CD4-positive, alpha-beta memory T cell (primary cell): Measurements from ENCODE around the gene ANO10. TPM values are rescaled to one million over a fixed set of nuclear protein-coding genes. Genes with fewer than 3 reads are reported as not detected.
"Not testable (repeated sequence)": the region's sequence is repeated elsewhere in the genome, so short reads cannot be mapped to it uniquely, and the experiment has no call there.

Experiments used
- CTCF ChIA-PET: fragments of 350-600 bp; sonication (Branson Sonifier 250); formaldehyde crosslinking; loops from one replicate; lab custom pipeline; 2021; ENCODE audit warnings: inconsistent platforms; ENCODE audit not compliant: partially characterized antibody; lab: Charles Lee
- POLR2A ChIA-PET: fragments of 350-600 bp; sonication (Branson Sonifier 250); formaldehyde crosslinking; loops from one replicate; lab custom pipeline; 2021; ENCODE audit not compliant: partially characterized antibody; lab: Charles Lee
- DNase-seq, 5 donors: peaks; one replicate each; pipeline versions ENCODE4 v3.0.0 to v3.0.0-alpha.2; 2020 to 2022; ENCODE audit warnings: mixed read lengths in 1 of 5
- H3K27ac ChIP-seq: one replicate; pipeline ENCODE4 v1.7.0; 2013; ENCODE audit warnings: low read depth, low read length
- H3K27me3 ChIP-seq: 2 replicates; pipeline ENCODE4 v1.7.0; 2013; ENCODE audit warnings: mild to moderate bottlenecking, low read length, moderate library complexity; ENCODE audit not compliant: insufficient read depth
- H3K36me3 ChIP-seq: 2 replicates; pipeline ENCODE4 v1.7.0; 2013; ENCODE audit warnings: mild to moderate bottlenecking, low read length, moderate library complexity; ENCODE audit not compliant: insufficient read depth
- H3K4me1 ChIP-seq: 2 replicates; pipeline ENCODE4 v1.7.0; 2013; ENCODE audit warnings: mild to moderate bottlenecking, low read length, moderate library complexity; ENCODE audit not compliant: insufficient read depth
- H3K4me3 ChIP-seq, 2 donors: one replicate each; pipeline ENCODE4 v1.7.0; 2013; ENCODE audit warnings: low read length in 2 of 2, mild to moderate bottlenecking in 1 of 2
- H3K9me3 ChIP-seq, 2 donors: one replicate each; pipeline ENCODE4 v1.7.0; 2013; ENCODE audit warnings: low read length in 2 of 2, control low read depth in 1 of 2; ENCODE audit not compliant: control insufficient read depth in 1 of 2
- H3K27ac Mint-ChIP-seq, 7 donors: one replicate each; pipeline ENCODE4 v1.8.0; 2020 to 2021; ENCODE audit warnings: mixed read lengths in 7 of 7, mild to moderate bottlenecking in 6 of 7, inconsistent platforms in 3 of 7, moderate library complexity in 3 of 7
- H3K27me3 Mint-ChIP-seq, 2 donors: one replicate each; pipeline ENCODE4 v1.8.0; 2020 to 2021; ENCODE audit warnings: mixed read lengths in 2 of 2
- H3K36me3 Mint-ChIP-seq, 2 donors: one replicate each; pipeline ENCODE4 v1.8.0; 2020 to 2021; ENCODE audit warnings: mixed read lengths in 2 of 2, inconsistent platforms in 1 of 2, mild to moderate bottlenecking in 1 of 2
- H3K4me1 Mint-ChIP-seq, 4 donors: one replicate each; pipeline ENCODE4 v1.8.0; 2020 to 2021; ENCODE audit warnings: mixed read lengths in 4 of 4, mild to moderate bottlenecking in 1 of 4
- H3K4me3 Mint-ChIP-seq, 8 donors: one replicate each; pipeline ENCODE4 v1.8.0; 2020 to 2021; ENCODE audit warnings: mixed read lengths in 8 of 8, mild to moderate bottlenecking in 7 of 8, moderate library complexity in 6 of 8, inconsistent platforms in 3 of 8
- H3K9me3 Mint-ChIP-seq, 8 donors: one replicate each; pipeline ENCODE4 v1.8.0; 2020 to 2021; ENCODE audit warnings: mixed read lengths in 8 of 8, mild to moderate bottlenecking in 5 of 8, inconsistent platforms in 3 of 8, moderate library complexity in 1 of 8
- intact Hi-C: fragments of 100-400 bp; cut with micrococcal nuclease; formaldehyde crosslinking; loops from one replicate; pipeline ENCODE4 v1.15.1; 2023
- polyA plus RNA-seq, 2 donors: library from polyadenylated mRNA; unstranded; fragments of 300-500 nt; fragmentation: Illumina TruSeq; gene quantifications; one replicate each; pipeline ENCODE4 v1.2.3, GENCODE V29; 2021
- total RNA-seq, 2 experiments: library from RNA; stranded (reverse); gene quantifications; one replicate each; pipeline ENCODE4 v1.2.3, GENCODE V29; 2021

The ANO10 gene
- total RNA-seq (1 to 10 TPM; 9.7 to 9.9 TPM), polyA plus RNA-seq (1 to 10 TPM; 8.6 to 9.6 TPM)

GRCh38 chr3:43621656-43622432 is at the start of gene ANO10:
Gene ANO10 (minus strand): TSS chr3:43622011. CDS start chr3:43605852, 16,159 bp downstream.
- Mint-ChIP-seq H3K27ac (peak within 1 kb of the TSS; percentile 77 to 96 (median 91)), H3K36me3 (no peaks in the 10 kb centered on the region), H3K9me3 (no peaks in the 10 kb centered on the region), H3K4me1 (peaks cover 10 to 24% (median 13%) of the 10 kb centered on the region in 4 donors), H3K4me3 (peak within 1 kb of the TSS; percentile 88 to 94 (median 91)), H3K27me3 (no peaks in the 10 kb centered on the region)
- POLR2A ChIA-PET: interaction anchor here (1.1 to 3.2 kb wide), 3 partner anchors 13 to 717 kb away, joined by 4 to 27 read pairs (median 7); partner anchors contain the start of genes ABHD5 and TCAIM
- intact Hi-C loops: loop anchor here (1.0 to 5.0 kb wide), 4 partner anchors 68 to 1660 kb away; partner anchors contain the start of genes ABHD5, TCAIM and ULK4
- DNase-seq: peak; percentile 91 to 93 (median 93)
- no peaks in the 10 kb centered on the region for H3K9me3 ChIP-seq
- H3K27ac ChIP-seq: peak within 1 kb of the TSS; percentile 54
- H3K4me1 ChIP-seq: peaks cover 12% of the 10 kb centered on the region
- CTCF ChIA-PET: interaction anchor here (0.8 to 1.3 kb wide), 3 partner anchors 12 to 68 kb away, joined by 3 to 6 read pairs (median 3); no protein-coding TSS in a partner anchor
- no peaks in the 10 kb centered on the region for H3K36me3 ChIP-seq
- H3K27me3 ChIP-seq: no peaks in the 10 kb centered on the region
- peak within 1 kb of the TSS; percentile 36 to 59 for H3K4me3 ChIP-seq

GRCh38 chr3:43670635-43671522 is 49.1 kb upstream of the ANO10 start:
- ChIA-PET POLR2A (no interaction called here), CTCF (no interaction called here)

GRCh38 chr3:43665011-43665410 is 43.2 kb upstream of the ANO10 start:
- H3K4me3 Mint-ChIP-seq, DNase-seq, H3K36me3 ChIP-seq, H3K4me1 ChIP-seq, H3K9me3 ChIP-seq, H3K27me3 ChIP-seq, H3K36me3 Mint-ChIP-seq, H3K27ac ChIP-seq, H3K27ac Mint-ChIP-seq, H3K4me3 ChIP-seq, POLR2A ChIA-PET, intact Hi-C loops, CTCF ChIA-PET, H3K4me1 Mint-ChIP-seq: not testable (repeated sequence)
- Mint-ChIP-seq H3K9me3 (peaks cover 0 to 16% (median 7%) of the 10 kb centered on the region in 8 donors), H3K27me3 (peaks cover 18 to 26% of the 10 kb centered on the region in 2 donors)

More at GRCh38 chr3:43670635-43671522, 49.1 kb upstream of the ANO10 start:
- no peaks in the 10 kb centered on the region for H3K27me3 ChIP-seq
- DNase-seq: no peak
- H3K27me3 Mint-ChIP-seq: peaks cover 13 to 16% of the 10 kb centered on the region in 2 donors
- no peaks in the 10 kb centered on the region for H3K36me3 ChIP-seq
- no peaks in the 10 kb centered on the region for H3K36me3 Mint-ChIP-seq
- no peaks in the 10 kb centered on the region for H3K4me1 ChIP-seq
- no peaks in the 10 kb centered on the region for H3K9me3 ChIP-seq
- no peak overlapping the region for H3K4me3 ChIP-seq
- H3K27ac Mint-ChIP-seq: no peak overlapping the region
- no peaks in the 10 kb centered on the region for H3K4me1 Mint-ChIP-seq
- H3K4me3 Mint-ChIP-seq: no peak overlapping the region
- H3K9me3 Mint-ChIP-seq: no peaks in the 10 kb centered on the region
- H3K27ac ChIP-seq: no peak overlapping the region
- intact Hi-C loops: no loop called here

GRCh38 chr3:43661376-43661775 is 39.6 kb upstream of the ANO10 start:
- H3K36me3 ChIP-seq, H3K27ac Mint-ChIP-seq, H3K4me3 ChIP-seq, intact Hi-C loops, H3K4me3 Mint-ChIP-seq, H3K27ac ChIP-seq, DNase-seq, H3K4me1 ChIP-seq, CTCF ChIA-PET, H3K9me3 ChIP-seq, POLR2A ChIA-PET, H3K27me3 ChIP-seq, H3K4me1 Mint-ChIP-seq, H3K36me3 Mint-ChIP-seq: not testable (repeated sequence)
- Mint-ChIP-seq H3K9me3 (peaks cover 0 to 16% (median 7%) of the 10 kb centered on the region in 8 donors), H3K27me3 (peaks cover 10 to 17% of the 10 kb centered on the region in 2 donors)

GRCh38 chr3:43659250-43659880 is 37.6 kb upstream of the ANO10 start:
- H3K36me3 Mint-ChIP-seq: no peaks in the 10 kb centered on the region
- H3K9me3 Mint-ChIP-seq: peaks cover 0 to 9% (median 3%) of the 10 kb centered on the region in 8 donors
- H3K4me1 Mint-ChIP-seq: no peaks in the 10 kb centered on the region
- ChIA-PET POLR2A (no interaction called here), CTCF (no interaction called here)
- Histone ChIP-seq H3K4me1 (no peaks in the 10 kb centered on the region), H3K27me3 (no peaks in the 10 kb centered on the region), H3K36me3 (no peaks in the 10 kb centered on the region), H3K9me3 (no peaks in the 10 kb centered on the region), H3K27ac (no peak overlapping the region), H3K4me3 (no peak overlapping the region)
- no peak overlapping the region for H3K4me3 Mint-ChIP-seq
- DNase-seq: no peak
- H3K27me3 Mint-ChIP-seq: peaks cover 8 to 13% of the 10 kb centered on the region in 2 donors
- no peak overlapping the region for H3K27ac Mint-ChIP-seq
- intact Hi-C loops: no loop called here

- H3K36me3 Mint-ChIP-seq, H3K4me3 ChIP-seq, POLR2A ChIA-PET, H3K27ac Mint-ChIP-seq, H3K27ac ChIP-seq, H3K27me3 Mint-ChIP-seq, H3K36me3 ChIP-seq, H3K9me3 ChIP-seq, H3K4me1 Mint-ChIP-seq, H3K4me1 ChIP-seq, H3K4me3 Mint-ChIP-seq, intact Hi-C loops, H3K27me3 ChIP-seq, DNase-seq, H3K9me3 Mint-ChIP-seq: not testable (repeated sequence)
- CTCF ChIA-PET: interaction anchor here (1.4 kb wide), 1 partner anchor 15 kb away, joined by 3 read pairs; no protein-coding TSS in a partner anchor
These were observed 34.6 kb upstream of the ANO10 start for GRCh38 chr3:43656390-43656789.
